HEK293 (cell line): ENCODE results near the gene ZNF835.

ENCODE experiments used
- CTCF ChIA-PET: fragments of 350-600 bp; formaldehyde crosslinking; extraction: SDS; loops from one replicate; lab custom pipeline; 2021; ENCODE audit warnings: antibody characterized with exemption; lab: Yijun Ruan, JAX
- POLR2A ChIA-PET: fragments of 300-600 bp; formaldehyde crosslinking; extraction: SDS; loops from one replicate; lab custom pipeline; 2020; ENCODE audit warnings: antibody characterized with exemption, inconsistent platforms; lab: Yijun Ruan, JAX
- H3K27ac ChIP-seq: fragments of 200-500 bp; sonication (Bioruptor generic); 2 replicates; pipeline ENCODE4 v1.5.1; 2014; ENCODE audit warnings: low read depth, low read length, control low read depth, inconsistent platforms; ENCODE audit errors: extremely low read depth
- H3K36me3 ChIP-seq, 2 experiments: fragments of 200-500 bp in 1 of 2; sonication (Bioruptor generic) in 1 of 2; 1 replicate in 1 of 2; 2 replicates in 1 of 2; pipeline ENCODE4 v1.5.1; 2014 to 2017; ENCODE audit warnings: inconsistent platforms in 2 of 2, low read length in 2 of 2; ENCODE audit not compliant: control insufficient read depth in 2 of 2, insufficient read depth in 1 of 2
- H3K4me1 ChIP-seq: fragments of 200-500 bp; sonication (Bioruptor generic); 2 replicates; pipeline ENCODE4 v1.5.1; 2014; ENCODE audit warnings: mild to moderate bottlenecking, low read length, inconsistent platforms; ENCODE audit not compliant: control insufficient read depth, insufficient read depth
- H3K4me3 ChIP-seq: 2 replicates; pipeline ENCODE4 v1.5.1; 2011; ENCODE audit warnings: low read depth, mild to moderate bottlenecking, control low read depth, low read length, moderate library complexity
- H3K9me3 ChIP-seq: fragments of 200-500 bp; sonication (Bioruptor generic); 2 replicates; pipeline ENCODE4 v1.5.1; 2014; ENCODE audit warnings: low read depth, low read length, inconsistent platforms; ENCODE audit not compliant: control insufficient read depth, insufficient read depth
- SCRT2 ChIP-seq: fragments of 450-650 bp; formaldehyde crosslinking; IDR thresholded peaks from 2 replicates; pipeline ENCODE4 v1.5.1; 2016; ENCODE audit warnings: missing biosample characterization, missing genetic modification characterization
- SP7 ChIP-seq: fragments of 450-650 bp; formaldehyde crosslinking; IDR thresholded peaks from 2 replicates; pipeline ENCODE4 v1.5.1; 2016; ENCODE audit warnings: missing biosample characterization, missing genetic modification characterization
- ZBTB10 ChIP-seq: fragments of 450-650 bp; formaldehyde crosslinking; IDR thresholded peaks from 2 replicates; pipeline ENCODE4 v1.5.1; 2016; ENCODE audit warnings: missing biosample characterization, missing genetic modification characterization
- ZNF174 ChIP-seq: fragments of 450-650 bp; formaldehyde crosslinking; IDR thresholded peaks from 2 replicates; pipeline ENCODE4 v1.5.0; 2017; ENCODE audit warnings: missing biosample characterization, mild to moderate bottlenecking, missing genetic modification characterization
- ZNF239 ChIP-seq: fragments of 450-650 bp; formaldehyde crosslinking; IDR thresholded peaks from 2 replicates; pipeline ENCODE4 v1.5.1; 2016; ENCODE audit warnings: missing biosample characterization, missing genetic modification characterization
- ZNF248 ChIP-seq: fragments of 450-650 bp; formaldehyde crosslinking; IDR thresholded peaks from 2 replicates; pipeline ENCODE4 v1.5.1; 2017; ENCODE audit warnings: missing biosample characterization, missing genetic modification characterization
- ZNF292 ChIP-seq: fragments of 450-650 bp; formaldehyde crosslinking; IDR thresholded peaks from 2 replicates; pipeline ENCODE4 v1.5.1; 2016; ENCODE audit warnings: low read depth, missing biosample characterization, missing genetic modification characterization, borderline replicate concordance
- ZNF311 ChIP-seq: fragments of 450-650 bp; formaldehyde crosslinking; IDR thresholded peaks from 2 replicates; pipeline ENCODE4 v1.5.1; 2017; ENCODE audit warnings: missing biosample characterization, missing genetic modification characterization, borderline replicate concordance
- ZNF433 ChIP-seq: fragments of 450-650 bp; formaldehyde crosslinking; IDR thresholded peaks from 2 replicates; pipeline ENCODE4 v1.5.1; 2016; ENCODE audit warnings: missing biosample characterization, missing genetic modification characterization, low read depth
- ZNF501 ChIP-seq: fragments of 450-650 bp; formaldehyde crosslinking; IDR thresholded peaks from 2 replicates; pipeline ENCODE4 v1.5.1; 2016; ENCODE audit warnings: missing biosample characterization, missing genetic modification characterization
- ZNF544 ChIP-seq: fragments of 450-650 bp; formaldehyde crosslinking; IDR thresholded peaks from 2 replicates; pipeline ENCODE4 v1.5.0; 2017; ENCODE audit warnings: missing biosample characterization, missing genetic modification characterization
- ZNF843 ChIP-seq: fragments of 450-650 bp; formaldehyde crosslinking; IDR thresholded peaks from 2 replicates; pipeline ENCODE4 v1.5.1; 2016; ENCODE audit warnings: missing biosample characterization, missing genetic modification characterization
- TF ChIP-seq, protein P1 (sequence below): fragments of 450-650 bp; formaldehyde crosslinking; IDR thresholded peaks from 2 replicates; pipeline ENCODE4 v1.5.1; 2016; ENCODE audit warnings: missing biosample characterization, missing genetic modification characterization
- TF ChIP-seq, protein P2 (sequence below): fragments of 450-650 bp; formaldehyde crosslinking; IDR thresholded peaks from 2 replicates; pipeline ENCODE4 v1.5.1; 2017; ENCODE audit warnings: missing biosample characterization, missing genetic modification characterization
- TF ChIP-seq, protein P3 (sequence below): fragments of 450-650 bp; formaldehyde crosslinking; IDR thresholded peaks from 2 replicates; pipeline ENCODE4 v1.5.1; 2016; ENCODE audit warnings: missing biosample characterization, missing genetic modification characterization, borderline replicate concordance
- TF ChIP-seq, protein P4 (sequence below): fragments of 450-650 bp; formaldehyde crosslinking; IDR thresholded peaks from 2 replicates; pipeline ENCODE4 v1.5.1; 2016; ENCODE audit warnings: missing biosample characterization, missing genetic modification characterization
- TF ChIP-seq, protein P5 (sequence below): fragments of 450-650 bp; formaldehyde crosslinking; IDR thresholded peaks from 2 replicates; pipeline ENCODE4 v1.5.1; 2016; ENCODE audit warnings: missing biosample characterization, missing genetic modification characterization

Gene ZNF835

DNA sequence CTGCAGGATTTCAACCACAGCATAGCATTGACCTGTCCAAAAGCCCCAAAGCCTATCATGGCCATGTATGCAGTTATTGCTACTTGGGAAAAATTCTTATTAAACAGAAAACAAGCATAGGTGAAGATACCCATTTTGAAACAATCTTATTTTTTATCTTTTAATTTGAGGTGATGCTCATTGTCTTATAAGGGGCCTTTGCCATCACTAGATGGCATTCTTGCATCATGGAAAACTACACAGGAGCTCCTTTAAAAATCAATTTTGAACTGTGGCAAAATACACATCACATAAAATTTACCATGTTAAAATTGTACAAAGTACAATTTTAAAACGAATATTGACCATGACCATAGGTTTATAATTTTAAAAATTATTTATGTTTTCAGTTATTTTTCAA, 38.9 kb upstream of the ZNF835 start:
- ChIA-PET CTCF (no interaction called here), POLR2A (no interaction called here)
- Histone ChIP-seq H3K4me3 (no peak overlapping the region), H3K4me1 (no peaks in the 10 kb centered on the region), H3K27ac (no peak overlapping the region), H3K36me3 (no peaks in the 10 kb centered on the region), H3K9me3 (no peaks in the 10 kb centered on the region)
- no peak for TF ChIP-seq ZNF843
- TF ChIP-seq ZNF292: no peak
- no peak for TF ChIP-seq SCRT2 (tag by site-specific recombination)

DNA sequence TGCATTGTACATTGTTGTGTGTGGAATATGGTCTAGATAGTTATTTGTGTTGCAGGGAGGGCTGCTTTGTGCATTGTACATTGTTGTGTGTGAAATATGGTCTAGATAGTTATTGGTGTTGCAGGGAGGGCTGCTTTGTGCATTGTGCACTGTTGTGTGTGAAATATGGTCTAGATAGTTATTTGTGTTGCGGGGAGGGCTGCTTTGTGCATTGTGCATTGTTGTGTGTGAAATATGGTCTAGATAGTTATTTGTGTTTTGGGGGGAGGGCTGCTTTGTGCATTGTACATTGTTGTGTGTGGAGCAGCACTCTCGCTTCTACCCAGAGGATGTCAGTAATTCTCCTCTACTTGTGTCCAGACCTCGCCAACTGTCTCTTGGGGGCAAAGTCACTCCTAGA, 36.3 kb upstream of the ZNF835 start:
- no peaks in the 10 kb centered on the region; the same call in none of the 2 replicates for H3K9me3 ChIP-seq
- H3K4me3 ChIP-seq: no peak overlapping the region
- POLR2A ChIA-PET: no interaction called here

DNA sequence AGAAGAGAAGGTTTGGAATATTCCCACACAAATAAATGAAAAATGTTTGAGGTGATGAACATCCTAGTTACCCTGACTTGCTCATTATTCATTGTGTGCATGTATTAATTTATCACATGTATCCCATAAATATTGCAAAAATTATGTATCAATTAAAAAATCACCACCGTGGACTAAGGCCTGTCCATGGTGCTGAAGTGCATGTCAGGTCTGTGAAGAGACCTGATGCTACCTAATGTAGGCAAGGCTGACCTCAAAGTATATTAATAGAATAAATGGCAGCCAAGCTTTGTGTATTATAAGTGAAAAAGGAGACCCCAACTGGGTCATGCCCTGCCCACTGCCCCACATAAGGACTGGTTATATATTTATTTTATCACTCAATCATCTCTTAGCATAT, 34.4 kb upstream of the ZNF835 start:
- ChIA-PET POLR2A (no interaction called here), CTCF (no interaction called here)
- TF ChIP-seq, protein P1, sequence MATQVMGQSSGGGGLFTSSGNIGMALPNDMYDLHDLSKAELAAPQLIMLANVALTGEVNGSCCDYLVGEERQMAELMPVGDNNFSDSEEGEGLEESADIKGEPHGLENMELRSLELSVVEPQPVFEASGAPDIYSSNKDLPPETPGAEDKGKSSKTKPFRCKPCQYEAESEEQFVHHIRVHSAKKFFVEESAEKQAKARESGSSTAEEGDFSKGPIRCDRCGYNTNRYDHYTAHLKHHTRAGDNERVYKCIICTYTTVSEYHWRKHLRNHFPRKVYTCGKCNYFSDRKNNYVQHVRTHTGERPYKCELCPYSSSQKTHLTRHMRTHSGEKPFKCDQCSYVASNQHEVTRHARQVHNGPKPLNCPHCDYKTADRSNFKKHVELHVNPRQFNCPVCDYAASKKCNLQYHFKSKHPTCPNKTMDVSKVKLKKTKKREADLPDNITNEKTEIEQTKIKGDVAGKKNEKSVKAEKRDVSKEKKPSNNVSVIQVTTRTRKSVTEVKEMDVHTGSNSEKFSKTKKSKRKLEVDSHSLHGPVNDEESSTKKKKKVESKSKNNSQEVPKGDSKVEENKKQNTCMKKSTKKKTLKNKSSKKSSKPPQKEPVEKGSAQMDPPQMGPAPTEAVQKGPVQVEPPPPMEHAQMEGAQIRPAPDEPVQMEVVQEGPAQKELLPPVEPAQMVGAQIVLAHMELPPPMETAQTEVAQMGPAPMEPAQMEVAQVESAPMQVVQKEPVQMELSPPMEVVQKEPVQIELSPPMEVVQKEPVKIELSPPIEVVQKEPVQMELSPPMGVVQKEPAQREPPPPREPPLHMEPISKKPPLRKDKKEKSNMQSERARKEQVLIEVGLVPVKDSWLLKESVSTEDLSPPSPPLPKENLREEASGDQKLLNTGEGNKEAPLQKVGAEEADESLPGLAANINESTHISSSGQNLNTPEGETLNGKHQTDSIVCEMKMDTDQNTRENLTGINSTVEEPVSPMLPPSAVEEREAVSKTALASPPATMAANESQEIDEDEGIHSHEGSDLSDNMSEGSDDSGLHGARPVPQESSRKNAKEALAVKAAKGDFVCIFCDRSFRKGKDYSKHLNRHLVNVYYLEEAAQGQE: peak; percentile 80
- no peak for TF ChIP-seq ZNF174 (tag by site-specific recombination)
- Histone ChIP-seq H3K36me3 (no peaks in the 10 kb centered on the region), H3K4me3 (no peak overlapping the region), H3K9me3 (no peaks in the 10 kb centered on the region; the same call in none of the 2 replicates), H3K4me1 (no peaks in the 10 kb centered on the region), H3K27ac (no peak overlapping the region)

More for the DNA sequence above, 36.3 kb upstream of the ZNF835 start:
- CTCF ChIA-PET: no interaction called here
- H3K27ac ChIP-seq: no peak overlapping the region
- H3K36me3 ChIP-seq: no peaks in the 10 kb centered on the region
- no peaks in the 10 kb centered on the region for H3K4me1 ChIP-seq
- TF ChIP-seq, protein P2, sequence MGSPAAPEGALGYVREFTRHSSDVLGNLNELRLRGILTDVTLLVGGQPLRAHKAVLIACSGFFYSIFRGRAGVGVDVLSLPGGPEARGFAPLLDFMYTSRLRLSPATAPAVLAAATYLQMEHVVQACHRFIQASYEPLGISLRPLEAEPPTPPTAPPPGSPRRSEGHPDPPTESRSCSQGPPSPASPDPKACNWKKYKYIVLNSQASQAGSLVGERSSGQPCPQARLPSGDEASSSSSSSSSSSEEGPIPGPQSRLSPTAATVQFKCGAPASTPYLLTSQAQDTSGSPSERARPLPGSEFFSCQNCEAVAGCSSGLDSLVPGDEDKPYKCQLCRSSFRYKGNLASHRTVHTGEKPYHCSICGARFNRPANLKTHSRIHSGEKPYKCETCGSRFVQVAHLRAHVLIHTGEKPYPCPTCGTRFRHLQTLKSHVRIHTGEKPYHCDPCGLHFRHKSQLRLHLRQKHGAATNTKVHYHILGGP: no peak
- TF ChIP-seq, protein P3, sequence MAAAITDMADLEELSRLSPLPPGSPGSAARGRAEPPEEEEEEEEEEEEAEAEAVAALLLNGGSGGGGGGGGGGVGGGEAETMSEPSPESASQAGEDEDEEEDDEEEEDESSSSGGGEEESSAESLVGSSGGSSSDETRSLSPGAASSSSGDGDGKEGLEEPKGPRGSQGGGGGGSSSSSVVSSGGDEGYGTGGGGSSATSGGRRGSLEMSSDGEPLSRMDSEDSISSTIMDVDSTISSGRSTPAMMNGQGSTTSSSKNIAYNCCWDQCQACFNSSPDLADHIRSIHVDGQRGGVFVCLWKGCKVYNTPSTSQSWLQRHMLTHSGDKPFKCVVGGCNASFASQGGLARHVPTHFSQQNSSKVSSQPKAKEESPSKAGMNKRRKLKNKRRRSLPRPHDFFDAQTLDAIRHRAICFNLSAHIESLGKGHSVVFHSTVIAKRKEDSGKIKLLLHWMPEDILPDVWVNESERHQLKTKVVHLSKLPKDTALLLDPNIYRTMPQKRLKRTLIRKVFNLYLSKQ: no peak
- TF ChIP-seq, protein P4, sequence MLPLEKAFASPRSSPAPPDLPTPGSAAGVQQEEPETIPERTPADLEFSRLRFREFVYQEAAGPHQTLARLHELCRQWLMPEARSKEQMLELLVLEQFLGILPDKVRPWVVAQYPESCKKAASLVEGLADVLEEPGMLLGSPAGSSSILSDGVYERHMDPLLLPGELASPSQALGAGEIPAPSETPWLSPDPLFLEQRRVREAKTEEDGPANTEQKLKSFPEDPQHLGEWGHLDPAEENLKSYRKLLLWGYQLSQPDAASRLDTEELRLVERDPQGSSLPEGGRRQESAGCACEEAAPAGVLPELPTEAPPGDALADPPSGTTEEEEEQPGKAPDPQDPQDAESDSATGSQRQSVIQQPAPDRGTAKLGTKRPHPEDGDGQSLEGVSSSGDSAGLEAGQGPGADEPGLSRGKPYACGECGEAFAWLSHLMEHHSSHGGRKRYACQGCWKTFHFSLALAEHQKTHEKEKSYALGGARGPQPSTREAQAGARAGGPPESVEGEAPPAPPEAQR: no peak
- TF ChIP-seq, all 188 proteins: peak for 0

DNA sequence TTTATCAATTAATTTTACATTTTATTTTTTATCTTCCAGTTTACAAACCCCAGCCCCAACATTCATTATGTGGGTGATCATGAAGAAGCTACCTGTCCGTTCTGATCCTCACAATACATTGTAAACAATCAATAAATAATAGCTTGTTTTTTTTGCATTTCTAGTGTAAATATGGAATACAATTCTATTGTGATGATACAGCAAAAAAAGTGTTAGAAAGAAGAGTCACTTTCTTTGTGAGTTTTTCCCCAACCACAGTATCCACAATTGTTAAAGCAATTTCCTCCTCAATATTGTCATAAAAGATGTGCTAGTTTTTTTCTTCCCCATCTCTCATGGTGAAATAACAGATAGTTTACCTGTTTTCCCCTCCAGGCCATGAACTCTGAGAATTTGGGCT, 30.3 kb upstream of the ZNF835 start:
- no peaks in the 10 kb centered on the region; the same call in none of the 2 replicates for H3K9me3 ChIP-seq
- ChIA-PET POLR2A (no interaction called here), CTCF (no interaction called here)
- H3K4me3 ChIP-seq: no peak overlapping the region
- H3K36me3 ChIP-seq: no peaks in the 10 kb centered on the region
- TF ChIP-seq ZNF501 (no peak), ZNF433 (tag by site-specific recombination) (no peak), ZNF239 (tag by site-specific recombination) (no peak), ZNF311 (tag by site-specific recombination) (no peak), ZNF544 (tag by site-specific recombination) (no peak), ZBTB10 (tag by site-specific recombination) (no peak), ZNF248 (tag by site-specific recombination) (no peak), SP7 (no peak)
- TF ChIP-seq, protein P5, sequence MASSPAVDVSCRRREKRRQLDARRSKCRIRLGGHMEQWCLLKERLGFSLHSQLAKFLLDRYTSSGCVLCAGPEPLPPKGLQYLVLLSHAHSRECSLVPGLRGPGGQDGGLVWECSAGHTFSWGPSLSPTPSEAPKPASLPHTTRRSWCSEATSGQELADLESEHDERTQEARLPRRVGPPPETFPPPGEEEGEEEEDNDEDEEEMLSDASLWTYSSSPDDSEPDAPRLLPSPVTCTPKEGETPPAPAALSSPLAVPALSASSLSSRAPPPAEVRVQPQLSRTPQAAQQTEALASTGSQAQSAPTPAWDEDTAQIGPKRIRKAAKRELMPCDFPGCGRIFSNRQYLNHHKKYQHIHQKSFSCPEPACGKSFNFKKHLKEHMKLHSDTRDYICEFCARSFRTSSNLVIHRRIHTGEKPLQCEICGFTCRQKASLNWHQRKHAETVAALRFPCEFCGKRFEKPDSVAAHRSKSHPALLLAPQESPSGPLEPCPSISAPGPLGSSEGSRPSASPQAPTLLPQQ (tag by site-specific recombination): no peak
- H3K27ac ChIP-seq: no peak overlapping the region
- H3K4me1 ChIP-seq: no peaks in the 10 kb centered on the region
